Dendritic cell treated with granulocyte-macrophage colony-stimulating factor and Interleukin-4, amounts not matched to agents 40 ng/mL and 50 ng/mL, for 4 days (primary cell): Measurements from ENCODE around the gene YWHAE.
A peak's percentile ranks its signal among the peaks of the same experiment; 100 is the strongest.
"Not testable (repeated sequence)": the region's sequence is repeated elsewhere in the genome, so short reads cannot be mapped to it uniquely, and the experiment has no call there.

Experiments used
- H3K27ac Mint-ChIP-seq: one replicate; pipeline ENCODE4 v1.8.0; 2022; ENCODE audit warnings: mild to moderate bottlenecking, mixed read lengths
- H3K27me3 Mint-ChIP-seq: one replicate; pipeline ENCODE4 v1.8.0; 2022; ENCODE audit warnings: mild to moderate bottlenecking, mixed read lengths
- H3K36me3 Mint-ChIP-seq: one replicate; pipeline ENCODE4 v1.8.0; 2022; ENCODE audit warnings: low read depth, mixed read lengths
- H3K4me1 Mint-ChIP-seq: one replicate; pipeline ENCODE4 v1.8.0; 2022; ENCODE audit warnings: low read depth, mixed read lengths
- H3K4me3 Mint-ChIP-seq: one replicate; pipeline ENCODE4 v1.8.0; 2022; ENCODE audit warnings: mild to moderate bottlenecking, moderate library complexity, mixed read lengths
- H3K9me3 Mint-ChIP-seq: one replicate; pipeline ENCODE4 v1.8.0; 2022; ENCODE audit warnings: mixed read lengths
- intact Hi-C: fragments of 100-400 bp; cut with micrococcal nuclease; formaldehyde crosslinking; loops from one replicate; pipeline ENCODE4 v1.15.0; 2022

The YWHAE gene

GRCh38 chr17:1391577-1391976, 8.4 kb downstream of the YWHAE start:
- Mint-ChIP-seq H3K4me3 (no peak overlapping the region), H3K27me3 (no peaks in the 10 kb centered on the region), H3K4me1 (peaks cover 70% of the 10 kb centered on the region), H3K36me3 (peaks cover 25% of the 10 kb centered on the region), H3K27ac (no peak overlapping the region), H3K9me3 (no peaks in the 10 kb centered on the region)
- intact Hi-C loops: no loop called here

GRCh38 chr17:1390432-1391367, 9.3 kb downstream of the YWHAE start:
- no peak overlapping the region for H3K27ac Mint-ChIP-seq
- intact Hi-C loops: no loop called here
- H3K4me1 Mint-ChIP-seq: peaks cover 62% of the 10 kb centered on the region
- no peak overlapping the region for H3K4me3 Mint-ChIP-seq
- no peaks in the 10 kb centered on the region for H3K27me3 Mint-ChIP-seq
- H3K36me3 Mint-ChIP-seq: peaks cover 16% of the 10 kb centered on the region
- no peaks in the 10 kb centered on the region for H3K9me3 Mint-ChIP-seq

GRCh38 chr17:1387490-1388227, 12.4 kb downstream of the YWHAE start:
- not testable (repeated sequence) for H3K9me3 Mint-ChIP-seq, H3K4me3 Mint-ChIP-seq

GRCh38 chr17:1386675-1387190, 13.3 kb downstream of the YWHAE start:
- H3K4me1 Mint-ChIP-seq: peaks cover 49% of the 10 kb centered on the region
- H3K27me3 Mint-ChIP-seq, H3K27ac Mint-ChIP-seq, intact Hi-C loops, H3K9me3 Mint-ChIP-seq, H3K4me3 Mint-ChIP-seq: not testable (repeated sequence)
- H3K36me3 Mint-ChIP-seq: peaks cover 18% of the 10 kb centered on the region

More at GRCh38 chr17:1387490-1388227, 12.4 kb downstream of the YWHAE start:
- intact Hi-C loops, H3K27ac Mint-ChIP-seq, H3K27me3 Mint-ChIP-seq: not testable (repeated sequence)
- peaks cover 50% of the 10 kb centered on the region for H3K4me1 Mint-ChIP-seq
- H3K36me3 Mint-ChIP-seq: peaks cover 11% of the 10 kb centered on the region

- H3K9me3 Mint-ChIP-seq: no peaks in the 10 kb centered on the region
- peaks cover 54% of the 10 kb centered on the region for H3K4me1 Mint-ChIP-seq
- peaks cover 23% of the 10 kb centered on the region for H3K36me3 Mint-ChIP-seq
- H3K4me3 Mint-ChIP-seq: no peak overlapping the region
- H3K27ac Mint-ChIP-seq: no peak overlapping the region
- intact Hi-C loops: no loop called here
- no peaks in the 10 kb centered on the region for H3K27me3 Mint-ChIP-seq
These were observed 13.8 kb downstream of the YWHAE start for GRCh38 chr17:1386265-1386664.

GRCh38 chr17:1385861-1386260, 14.2 kb downstream of the YWHAE start:
- H3K9me3 Mint-ChIP-seq: no peaks in the 10 kb centered on the region
- peaks cover 56% of the 10 kb centered on the region for H3K4me1 Mint-ChIP-seq
- H3K4me3 Mint-ChIP-seq: no peak overlapping the region
- intact Hi-C loops: no loop called here
- peaks cover 25% of the 10 kb centered on the region for H3K36me3 Mint-ChIP-seq
- no peaks in the 10 kb centered on the region for H3K27me3 Mint-ChIP-seq
- H3K27ac Mint-ChIP-seq: no peak overlapping the region

- Mint-ChIP-seq H3K9me3 (no peaks in the 10 kb centered on the region), H3K4me1 (peaks cover 58% of the 10 kb centered on the region), H3K4me3 (no peak overlapping the region), H3K27me3 (no peaks in the 10 kb centered on the region), H3K36me3 (peaks cover 27% of the 10 kb centered on the region), H3K27ac (no peak overlapping the region)
- intact Hi-C loops: no loop called here
These were observed 15.1 kb downstream of the YWHAE start for GRCh38 chr17:1384905-1385435.

- peaks cover 50% of the 10 kb centered on the region for H3K36me3 Mint-ChIP-seq
- intact Hi-C loops: no loop called here
- no peak overlapping the region for H3K4me3 Mint-ChIP-seq
- H3K27ac Mint-ChIP-seq: peak overlapping the region; percentile 3
- H3K9me3 Mint-ChIP-seq: no peaks in the 10 kb centered on the region
- H3K27me3 Mint-ChIP-seq: no peaks in the 10 kb centered on the region
- peaks cover 70% of the 10 kb centered on the region for H3K4me1 Mint-ChIP-seq
These were observed 20.1 kb downstream of the YWHAE start for GRCh38 chr17:1379930-1380313.

- no peak overlapping the region for H3K4me3 Mint-ChIP-seq
- H3K4me1 Mint-ChIP-seq: peaks cover 72% of the 10 kb centered on the region
- intact Hi-C loops: no loop called here
- no peaks in the 10 kb centered on the region for H3K9me3 Mint-ChIP-seq
- no peaks in the 10 kb centered on the region for H3K27me3 Mint-ChIP-seq
- H3K27ac Mint-ChIP-seq: no peak overlapping the region
- peaks cover 46% of the 10 kb centered on the region for H3K36me3 Mint-ChIP-seq
These were observed 20.7 kb downstream of the YWHAE start for GRCh38 chr17:1379208-1379929.

- H3K4me3 Mint-ChIP-seq, H3K27ac Mint-ChIP-seq, H3K9me3 Mint-ChIP-seq, intact Hi-C loops, H3K27me3 Mint-ChIP-seq: not testable (repeated sequence)
- Mint-ChIP-seq H3K36me3 (peaks cover 52% of the 10 kb centered on the region), H3K4me1 (peaks cover 78% of the 10 kb centered on the region)
These were observed 21.6 kb downstream of the YWHAE start for GRCh38 chr17:1378476-1378860.

- no peak overlapping the region for H3K4me3 Mint-ChIP-seq
- H3K27ac Mint-ChIP-seq: no peak overlapping the region
- peaks cover 77% of the 10 kb centered on the region for H3K4me1 Mint-ChIP-seq
- intact Hi-C loops: no loop called here
- H3K9me3 Mint-ChIP-seq: no peaks in the 10 kb centered on the region
- H3K27me3 Mint-ChIP-seq: no peaks in the 10 kb centered on the region
- peaks cover 56% of the 10 kb centered on the region for H3K36me3 Mint-ChIP-seq
These were observed 22.7 kb downstream of the YWHAE start for GRCh38 chr17:1377334-1377733.

GRCh38 chr17:1376061-1376460, 24.0 kb downstream of the YWHAE start:
- Mint-ChIP-seq H3K4me3 (no peak overlapping the region), H3K27me3 (no peaks in the 10 kb centered on the region), H3K9me3 (no peaks in the 10 kb centered on the region), H3K27ac (peak overlapping the region; percentile 3), H3K36me3 (peaks cover 52% of the 10 kb centered on the region), H3K4me1 (peaks cover 71% of the 10 kb centered on the region)
- intact Hi-C loops: no loop called here

- no peak overlapping the region for H3K4me3 Mint-ChIP-seq
- H3K27ac Mint-ChIP-seq: no peak overlapping the region
- H3K9me3 Mint-ChIP-seq: no peaks in the 10 kb centered on the region
- no peaks in the 10 kb centered on the region for H3K27me3 Mint-ChIP-seq
- H3K36me3 Mint-ChIP-seq: peaks cover 56% of the 10 kb centered on the region
- intact Hi-C loops: no loop called here
- H3K4me1 Mint-ChIP-seq: peaks cover 72% of the 10 kb centered on the region
These were observed 24.4 kb downstream of the YWHAE start for GRCh38 chr17:1375615-1376014.
